GM12864 (cell line): ENCODE measurements around the gene THEM4.

Experiments used
- DNase-seq: peaks from one replicate; pipeline ENCODE4 v3.0.0-alpha.2; 2011; ENCODE audit warnings: low read depth
- H3K4me3 ChIP-seq: 2 replicates; pipeline ENCODE4 v1.5.1; 2011; ENCODE audit warnings: mild to moderate bottlenecking, low read depth, low read length, control low read depth
- CTCF ChIP-seq: IDR thresholded peaks from 2 replicates; pipeline ENCODE4 v1.5.1; 2011; ENCODE audit warnings: low read depth, mild to moderate bottlenecking, moderate library complexity, low read length, control low read depth, inconsistent platforms; ENCODE audit errors: missing control alignments

The THEM4 gene

GRCh38 chr1:151839457-151840403 lies 69.6 kb downstream of the THEM4 start, which contains the start of gene C2CD4D:
TSS of gene C2CD4D (minus strand) at chr1:151839820. CDS start at chr1:151838989, 831 bp downstream.
- peak within 1 kb of the TSS; percentile 44 for H3K4me3 ChIP-seq
- DNase-seq = no peak
- TF ChIP-seq CTCF = no peak

GRCh38 chr1:151839082-151839412 lies 70.3 kb downstream of the THEM4 start:
- H3K4me3 ChIP-seq = peak overlapping the region; percentile 44
- TF ChIP-seq CTCF = no peak
- no peak for DNase-seq

- DNase-seq = no peak
- peak overlapping the region; percentile 44 for H3K4me3 ChIP-seq
- no peak for TF ChIP-seq CTCF
These were observed 70.9 kb downstream of the THEM4 start for GRCh38 chr1:151838222-151839081.

GRCh38 chr1:151837884-151838221 lies 71.5 kb downstream of the THEM4 start:
- no peak for TF ChIP-seq CTCF
- no peak overlapping the region; the same call in 1 of the 2 replicates for H3K4me3 ChIP-seq
- no peak for DNase-seq

- DNase-seq = no peak
- TF ChIP-seq CTCF = no peak
- no peak overlapping the region for H3K4me3 ChIP-seq
These were observed 72.1 kb downstream of the THEM4 start for GRCh38 chr1:151837197-151837596.

GRCh38 chr1:151835596-151835995 lies 73.7 kb downstream of the THEM4 start:
- H3K4me3 ChIP-seq = no peak overlapping the region
- TF ChIP-seq CTCF = no peak
- DNase-seq = no peak
